Measurements from ENCODE around the gene USP12. TPM values are rescaled to one million over a fixed set of nuclear protein-coding genes. Genes with fewer than 3 reads are reported as not detected.

Gene USP12
- total RNA-seq, 1 donor from 2014 or later: 30.5 TPM

DNA sequence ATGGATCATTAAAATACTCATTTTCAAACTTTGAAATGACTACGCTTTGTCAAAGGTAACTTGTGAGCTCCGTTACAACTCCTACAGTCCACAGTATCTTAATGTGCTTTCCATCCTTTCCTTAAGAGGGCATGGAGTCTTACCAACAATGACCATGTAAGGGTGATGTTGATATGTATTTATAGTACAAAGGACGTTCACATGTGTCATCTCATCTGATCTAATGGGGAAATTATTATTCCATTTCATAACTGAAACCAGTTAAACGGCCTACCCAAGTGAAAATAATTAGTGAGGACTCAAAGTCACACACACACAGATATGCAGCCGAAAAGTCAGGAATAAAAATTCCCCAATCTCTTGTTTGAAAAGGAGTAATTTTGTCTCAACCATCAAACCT, 9.6 kb downstream of the USP12 start:
- H3K27ac ChIP-seq (ENCODE audit: low read depth, low read length): no peak overlapping the region
- H3K36me3 ChIP-seq (ENCODE audit: insufficient read depth, low read length): no peaks in the 10 kb centered on the region
- H3K4me3 ChIP-seq (ENCODE audit: insufficient read depth, low read depth, low read length): no peak overlapping the region
- peaks cover 99% of the 10 kb centered on the region for H3K79me2 ChIP-seq (ENCODE audit: insufficient read depth, low read length)
- TF ChIP-seq, protein P1, sequence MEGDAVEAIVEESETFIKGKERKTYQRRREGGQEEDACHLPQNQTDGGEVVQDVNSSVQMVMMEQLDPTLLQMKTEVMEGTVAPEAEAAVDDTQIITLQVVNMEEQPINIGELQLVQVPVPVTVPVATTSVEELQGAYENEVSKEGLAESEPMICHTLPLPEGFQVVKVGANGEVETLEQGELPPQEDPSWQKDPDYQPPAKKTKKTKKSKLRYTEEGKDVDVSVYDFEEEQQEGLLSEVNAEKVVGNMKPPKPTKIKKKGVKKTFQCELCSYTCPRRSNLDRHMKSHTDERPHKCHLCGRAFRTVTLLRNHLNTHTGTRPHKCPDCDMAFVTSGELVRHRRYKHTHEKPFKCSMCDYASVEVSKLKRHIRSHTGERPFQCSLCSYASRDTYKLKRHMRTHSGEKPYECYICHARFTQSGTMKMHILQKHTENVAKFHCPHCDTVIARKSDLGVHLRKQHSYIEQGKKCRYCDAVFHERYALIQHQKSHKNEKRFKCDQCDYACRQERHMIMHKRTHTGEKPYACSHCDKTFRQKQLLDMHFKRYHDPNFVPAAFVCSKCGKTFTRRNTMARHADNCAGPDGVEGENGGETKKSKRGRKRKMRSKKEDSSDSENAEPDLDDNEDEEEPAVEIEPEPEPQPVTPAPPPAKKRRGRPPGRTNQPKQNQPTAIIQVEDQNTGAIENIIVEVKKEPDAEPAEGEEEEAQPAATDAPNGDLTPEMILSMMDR (IDR thresholded peaks at IDR 0.05; ENCODE audit: insufficient read depth, low read depth, low read length): no peak
- TF ChIP-seq EZH2 (IDR thresholded peaks at IDR 0.05; ENCODE audit: insufficient read depth, low read length): no peak
- FAIRE-seq (no peak), DNase-seq (ENCODE audit: low read depth) (no peak)
- H3K4me1 Mint-ChIP-seq (ENCODE audit: low read depth, unreplicated experiment): peaks cover 3% of the 10 kb centered on the region
- no peak overlapping the region for H3K9ac ChIP-seq (ENCODE audit: low read length)
- no peak overlapping the region for H3K4me3 Mint-ChIP-seq (ENCODE audit: unreplicated experiment)
- H3K27ac Mint-ChIP-seq (ENCODE audit: unreplicated experiment): no peak overlapping the region
- H3K36me3 Mint-ChIP-seq (ENCODE audit: low read depth, unreplicated experiment): peaks cover 1% of the 10 kb centered on the region
- no peaks in the 10 kb centered on the region for H3K27me3 Mint-ChIP-seq (ENCODE audit: low read depth, unreplicated experiment)
- no peaks in the 10 kb centered on the region for H3K9me3 Mint-ChIP-seq (ENCODE audit: unreplicated experiment)
- peaks cover 85% of the 10 kb centered on the region for H4K20me1 ChIP-seq (ENCODE audit: insufficient read depth, low read length)
- no peaks in the 10 kb centered on the region for H3K9me3 ChIP-seq (ENCODE audit: insufficient read depth, low read depth, low read length)
- H3K4me1 ChIP-seq (ENCODE audit: insufficient read depth, low read length): no peaks in the 10 kb centered on the region
- no peak overlapping the region for H2AFZ ChIP-seq (ENCODE audit: low read depth, low read length)
- H3K27me3 ChIP-seq (ENCODE audit: insufficient read depth, low read length): no peaks in the 10 kb centered on the region
- no peak overlapping the region for H3K4me2 ChIP-seq (ENCODE audit: low read length)

DNA sequence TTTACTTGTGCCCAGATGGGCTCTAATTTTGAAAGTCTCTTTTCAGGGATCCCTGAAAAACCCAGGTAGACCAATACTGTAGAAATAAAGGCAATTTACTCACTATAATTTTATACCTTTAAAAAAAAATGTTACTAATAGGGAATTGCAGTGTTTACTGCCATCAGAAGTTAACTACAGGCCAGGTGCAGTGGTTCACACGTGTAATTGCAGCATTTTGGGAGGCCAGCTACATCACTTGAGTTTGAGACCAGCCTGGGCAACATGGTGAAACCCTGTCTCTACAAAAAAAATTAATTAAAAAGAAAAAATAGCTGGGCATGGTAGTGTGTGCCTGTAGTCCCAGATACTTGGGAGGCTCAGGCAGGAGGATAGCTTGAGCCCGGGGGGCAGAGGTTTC, 10.2 kb downstream of the USP12 start:
- no peaks in the 10 kb centered on the region for H3K4me1 ChIP-seq (ENCODE audit: insufficient read depth, low read length)
- Mint-ChIP-seq H3K4me1 (ENCODE audit: low read depth, unreplicated experiment) (peaks cover 3% of the 10 kb centered on the region), H3K36me3 (ENCODE audit: low read depth, unreplicated experiment) (peaks cover 1% of the 10 kb centered on the region), H3K4me3 (ENCODE audit: unreplicated experiment) (no peak overlapping the region), H3K9me3 (ENCODE audit: unreplicated experiment) (no peaks in the 10 kb centered on the region), H3K27me3 (ENCODE audit: low read depth, unreplicated experiment) (no peaks in the 10 kb centered on the region), H3K27ac (ENCODE audit: unreplicated experiment) (no peak overlapping the region)
- TF ChIP-seq, protein P1 (IDR thresholded peaks at IDR 0.05; ENCODE audit: insufficient read depth, low read depth, low read length): no peak
- no peak for TF ChIP-seq EZH2 (IDR thresholded peaks at IDR 0.05; ENCODE audit: insufficient read depth, low read length)
- H3K4me3 ChIP-seq (ENCODE audit: insufficient read depth, low read depth, low read length): no peak overlapping the region
- H3K27ac ChIP-seq (ENCODE audit: low read depth, low read length): no peak overlapping the region
- no peaks in the 10 kb centered on the region for H3K9me3 ChIP-seq (ENCODE audit: insufficient read depth, low read depth, low read length)
- no peaks in the 10 kb centered on the region for H3K36me3 ChIP-seq (ENCODE audit: insufficient read depth, low read length)
- FAIRE-seq (no peak), DNase-seq (ENCODE audit: low read depth) (no peak)
- H3K79me2 ChIP-seq (ENCODE audit: insufficient read depth, low read length): peaks cover 100% of the 10 kb centered on the region
- H3K27me3 ChIP-seq (ENCODE audit: insufficient read depth, low read length): no peaks in the 10 kb centered on the region
- H3K4me2 ChIP-seq (ENCODE audit: low read length): no peak overlapping the region
- H2AFZ ChIP-seq (ENCODE audit: low read depth, low read length): no peak overlapping the region
- no peak overlapping the region for H3K9ac ChIP-seq (ENCODE audit: low read length)
- peaks cover 86% of the 10 kb centered on the region for H4K20me1 ChIP-seq (ENCODE audit: insufficient read depth, low read length)

DNA sequence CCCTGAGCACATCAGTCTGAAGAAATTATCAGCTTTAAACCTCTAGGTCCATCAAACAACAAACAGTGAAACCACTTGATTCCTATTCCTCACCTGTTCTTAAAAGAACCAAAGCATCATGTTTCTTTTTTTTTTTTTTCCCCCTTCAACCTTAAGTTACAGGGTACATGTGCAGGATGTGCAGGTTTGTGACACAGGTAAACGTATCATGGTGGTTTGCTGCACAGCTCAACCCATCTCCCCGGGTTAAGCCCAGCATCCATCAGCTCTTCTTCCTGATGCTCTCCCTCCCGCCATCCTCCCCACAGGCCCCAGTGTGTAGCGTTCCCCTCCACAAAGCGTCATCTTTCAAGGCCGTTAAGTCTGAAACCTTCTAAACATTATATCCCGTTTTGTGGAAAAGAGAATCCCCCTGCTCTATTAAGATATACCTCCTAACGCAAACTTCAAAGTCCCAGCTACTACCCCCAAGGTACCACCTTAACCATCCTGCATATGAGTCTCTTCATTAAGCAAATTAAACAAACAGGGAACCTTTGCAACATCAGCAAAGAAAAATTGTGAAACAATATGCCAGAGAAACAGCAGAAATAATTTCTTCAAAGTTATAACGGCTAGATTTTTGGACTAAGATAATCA, 10.8 kb downstream of the USP12 start:
- no peak overlapping the region for H3K27ac Mint-ChIP-seq (ENCODE audit: unreplicated experiment)
- H3K4me1 Mint-ChIP-seq (ENCODE audit: low read depth, unreplicated experiment): peaks cover 3% of the 10 kb centered on the region

More for the DNA sequence above, 10.8 kb downstream of the USP12 start:
- Histone ChIP-seq H3K79me2 (ENCODE audit: insufficient read depth, low read length) (peaks cover 100% of the 10 kb centered on the region), H2AFZ (ENCODE audit: low read depth, low read length) (no peak overlapping the region), H3K9ac (ENCODE audit: low read length) (no peak overlapping the region), H3K4me3 (ENCODE audit: insufficient read depth, low read depth, low read length) (no peak overlapping the region), H4K20me1 (ENCODE audit: insufficient read depth, low read length) (peaks cover 86% of the 10 kb centered on the region), H3K9me3 (ENCODE audit: insufficient read depth, low read depth, low read length) (no peaks in the 10 kb centered on the region), H3K4me2 (ENCODE audit: low read length) (no peak overlapping the region), H3K4me1 (ENCODE audit: insufficient read depth, low read length) (no peaks in the 10 kb centered on the region), H3K36me3 (ENCODE audit: insufficient read depth, low read length) (no peaks in the 10 kb centered on the region), H3K27me3 (ENCODE audit: insufficient read depth, low read length) (no peaks in the 10 kb centered on the region), H3K27ac (ENCODE audit: low read depth, low read length) (no peak overlapping the region)
- Mint-ChIP-seq H3K36me3 (ENCODE audit: low read depth, unreplicated experiment) (peaks cover 5% of the 10 kb centered on the region), H3K9me3 (ENCODE audit: unreplicated experiment) (no peaks in the 10 kb centered on the region), H3K4me3 (ENCODE audit: unreplicated experiment) (no peak overlapping the region), H3K27me3 (ENCODE audit: low read depth, unreplicated experiment) (no peaks in the 10 kb centered on the region)
- DNase-seq (ENCODE audit: low read depth): no peak
- no peak for FAIRE-seq
- no peak for TF ChIP-seq EZH2 (IDR thresholded peaks at IDR 0.05; ENCODE audit: insufficient read depth, low read length)
- TF ChIP-seq, protein P1 (IDR thresholded peaks at IDR 0.05; ENCODE audit: insufficient read depth, low read depth, low read length): no peak

All from astrocyte (in vitro differentiated cells and primary cell).